Gastroesophageal sphincter (tissue), 4 donors: ENCODE data around the gene VPS25. TPM values are rescaled to one million over a fixed set of nuclear protein-coding genes. Genes with fewer than 3 reads are reported as not detected.

Experiments used
- ATAC-seq: fragments of 150-250 bp; one replicate; pipeline ENCODE4 v1.9.1; 2016; ENCODE audit warnings: mild to moderate bottlenecking, moderate library complexity
- H3K27ac ChIP-seq, 4 donors: fragments of 200-600 bp; sonication (generic) in 3 of 4; 1 replicate in 3 of 4; 2 replicates in 1 of 4; pipeline ENCODE4 v1.5.1; 2016 to 2019
- H3K27me3 ChIP-seq: fragments of 200-600 bp; sonication (generic); one replicate; pipeline ENCODE4 v1.5.1; 2019
- H3K36me3 ChIP-seq, 2 donors: fragments of 200-600 bp; sonication (generic); one replicate each; pipeline ENCODE4 v1.5.1; 2019; ENCODE audit warnings: control low read depth in 1 of 2
- H3K4me1 ChIP-seq, 3 donors: fragments of 200-600 bp; sonication (generic); 1 replicate in 2 of 3; 2 replicates in 1 of 3; pipeline ENCODE4 v1.5.1; 2016 to 2019; ENCODE audit warnings: control low read depth in 2 of 3
- H3K4me3 ChIP-seq, 2 donors: fragments of 200-600 bp; sonication (generic); one replicate each; pipeline ENCODE4 v1.5.1; 2019; ENCODE audit warnings: mild to moderate bottlenecking in 1 of 2, moderate library complexity in 1 of 2
- H3K9me3 ChIP-seq, 3 donors: fragments of 200-600 bp; sonication (generic); one replicate each; pipeline ENCODE4 v1.5.1; 2017 to 2019; ENCODE audit warnings: control low read depth in 2 of 3
- CTCF ChIP-seq, 4 experiments: fragments of 200-600 bp in 2 of 4; fragments of 450-650 bp in 2 of 4; sonication (generic) in 1 of 4; IDR thresholded peaks; one replicate each; pipeline ENCODE4 v1.5.1; 2017 to 2019; ENCODE audit warnings: antibody characterized with exemption in 4 of 4, mild to moderate bottlenecking in 2 of 4, moderate library complexity in 2 of 4
- EP300 ChIP-seq: sonication (generic); formaldehyde crosslinking; IDR thresholded peaks from one replicate; pipeline ENCODE4 v1.6.1; 2017; ENCODE audit warnings: antibody characterized with exemption, mild to moderate bottlenecking
- POLR2A ChIP-seq, 2 donors: fragments of 450-650 bp; IDR thresholded peaks; one replicate each; pipeline ENCODE4 v1.6.1; 2017; ENCODE audit warnings: antibody characterized with exemption in 2 of 2, mild to moderate bottlenecking in 2 of 2, moderate library complexity in 1 of 2
- POLR2AphosphoS5 ChIP-seq: sonication (generic); formaldehyde crosslinking; IDR thresholded peaks from one replicate; pipeline ENCODE4 v1.6.1; 2017; ENCODE audit warnings: antibody characterized with exemption
- WGBS, 2 donors: methylation state at CpG; one replicate each; pipeline ENCODE4 v1.1.5; 2018; ENCODE audit warnings: low coverage in 1 of 2; 5-methylcytosine and 5-hydroxymethylcytosine counted together
- total RNA-seq, 4 donors: library from RNA; depleted of rRNA; stranded (reverse); fragments of >200 nt; gene quantifications; one replicate each; pipeline ENCODE4 v1.1.0, GENCODE V29; 2016

Gene VPS25
- total RNA-seq, 4 donors from 2014 or later = 43.1 to 64.0 (median 44.8) TPM

GRCh38 chr17:42798383-42799380 lies 25.4 kb downstream of the VPS25 start, which contains the start of the genes CNTD1 and COA3:
CNTD1 (plus strand) TSS chr17:42798861; CDS start chr17:42799068, 207 bp downstream.
COA3 (minus strand) TSS chr17:42798704; CDS start chr17:42798681, 23 bp downstream.
- Histone ChIP-seq H3K4me3 (peak within 1 kb of the TSS; percentile 64 to 80), H3K36me3 (peaks cover 0 to 30% of the 10 kb centered on the region in 2 donors), H3K27me3 (no peaks in the 10 kb centered on the region), H3K4me1 (peaks cover 5 to 38% (median 11%) of the 10 kb centered on the region in 3 donors), H3K27ac (peak within 1 kb of the TSS; percentile 11 to 84 (median 78)), H3K9me3 (no peaks in the 10 kb centered on the region)
- peak in 2 of 4 experiments; percentile 28 for TF ChIP-seq CTCF (IDR thresholded peaks at IDR 0.05)
- TF ChIP-seq EP300 = no peak
- peak in 1 of 2 donors; percentile 8 for TF ChIP-seq POLR2A (IDR thresholded peaks at IDR 0.05)
- no peak for TF ChIP-seq POLR2AphosphoS5
- WGBS, 2 donors = 37 to 47% methylated on average over 3 to 22 of the region's 66 CpGs
- ATAC-seq = peak; percentile 98

DNA sequence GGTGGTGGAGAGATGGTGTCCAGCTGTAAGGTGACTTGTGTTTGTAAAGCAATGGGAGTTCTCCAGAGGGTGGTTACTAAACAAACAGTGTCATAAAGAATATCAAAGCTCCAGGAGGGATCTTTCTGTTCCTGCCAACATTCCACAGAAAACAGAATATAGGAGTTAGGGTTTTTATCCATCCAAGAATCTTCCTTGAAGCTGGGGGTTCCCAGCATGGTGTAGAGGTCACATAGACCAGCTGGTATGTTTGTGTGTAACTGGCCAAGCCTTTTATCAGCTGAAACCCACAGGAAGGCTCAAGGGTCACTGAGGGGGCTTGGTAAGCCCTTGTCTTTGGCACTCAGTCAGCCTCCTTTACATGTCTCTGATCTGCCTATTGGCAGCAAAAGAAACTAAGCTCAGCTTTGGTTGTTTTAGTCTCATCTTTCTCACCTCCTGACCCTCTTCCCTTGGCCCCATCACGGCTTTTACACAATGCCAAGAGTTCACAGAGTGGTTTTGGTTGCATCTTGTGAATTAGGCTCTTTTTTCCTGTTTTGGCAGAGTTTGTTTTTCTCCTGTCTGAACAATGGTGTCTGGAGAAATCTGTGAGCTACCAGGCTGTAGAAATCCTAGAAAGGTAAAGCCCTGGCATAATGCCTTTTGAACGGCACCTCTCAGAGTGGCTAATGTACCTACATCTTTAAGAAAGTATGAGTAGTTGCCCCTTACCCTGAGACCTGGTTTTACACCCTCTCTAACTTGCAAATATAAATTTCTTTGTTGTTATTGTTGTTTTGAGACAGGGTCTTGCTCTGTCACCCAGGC lies 30.0 kb downstream of the VPS25 start:
- Histone ChIP-seq H3K27me3 (no peaks in the 10 kb centered on the region), H3K27ac (peak overlapping the region in 2 of 4 donors; percentile 67 to 78), H3K9me3 (no peaks in the 10 kb centered on the region), H3K36me3 (no peaks in the 10 kb centered on the region), H3K4me1 (peaks cover 0 to 44% (median 3%) of the 10 kb centered on the region in 3 donors), H3K4me3 (no peak overlapping the region)
- WGBS, 2 donors = 33 to 44% methylated on average over 2 of the region's 2 CpGs
- no peak for ATAC-seq
- TF ChIP-seq EP300 (no peak), CTCF (IDR thresholded peaks at IDR 0.05) (no peak), POLR2AphosphoS5 (no peak), POLR2A (IDR thresholded peaks at IDR 0.05) (no peak)

GRCh38 chr17:42804918-42805367 lies 31.7 kb downstream of the VPS25 start:
- H3K27me3 ChIP-seq = no peaks in the 10 kb centered on the region
- no peak for TF ChIP-seq EP300
- TF ChIP-seq CTCF (IDR thresholded peaks at IDR 0.05) = no peak
- TF ChIP-seq POLR2A (IDR thresholded peaks at IDR 0.05) = no peak
- TF ChIP-seq POLR2AphosphoS5 = no peak
- peaks cover 4 to 54% (median 4%) of the 10 kb centered on the region in 3 donors for H3K4me1 ChIP-seq
- H3K4me3 ChIP-seq = no peak overlapping the region
- peak overlapping the region; percentile 45 to 78 (median 70) for H3K27ac ChIP-seq
- no peaks in the 10 kb centered on the region for H3K9me3 ChIP-seq
- H3K36me3 ChIP-seq = no peaks in the 10 kb centered on the region
- no peak for ATAC-seq
- 0 to 33% methylated on average over 1 of the region's 1 CpG for WGBS, 2 donors

DNA sequence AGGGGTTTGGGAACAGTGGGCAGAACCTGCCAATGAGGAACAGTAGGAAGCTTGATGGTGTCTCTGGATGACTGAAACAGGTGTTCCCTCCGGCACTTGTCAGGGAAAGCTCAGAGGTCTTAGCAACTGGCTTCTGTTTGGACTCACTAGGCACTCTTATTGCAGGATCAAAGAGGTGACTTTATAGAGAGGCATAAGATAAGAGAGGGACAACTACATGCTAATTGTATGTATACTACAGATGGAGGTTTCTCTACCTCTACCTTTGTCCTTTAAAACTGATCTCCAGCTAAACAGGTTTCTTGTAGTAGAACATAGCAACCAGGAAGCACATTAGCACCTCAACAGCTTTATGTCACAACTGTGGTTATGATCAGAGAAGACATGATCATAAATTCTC lies 33.0 kb downstream of the VPS25 start:
- no CpG with 5 or more reads among the region's 1 CpG for WGBS, 2 donors
- Histone ChIP-seq H3K27ac (peak overlapping the region in 3 of 4 donors; percentile 45 to 78 (median 67)), H3K4me1 (peaks cover 4 to 58% (median 4%) of the 10 kb centered on the region in 3 donors), H3K36me3 (peaks cover 0 to 11% of the 10 kb centered on the region in 2 donors), H3K27me3 (no peaks in the 10 kb centered on the region), H3K4me3 (no peak overlapping the region), H3K9me3 (no peaks in the 10 kb centered on the region)
- no peak for ATAC-seq
- TF ChIP-seq CTCF (IDR thresholded peaks at IDR 0.05) = no peak
- no peak for TF ChIP-seq POLR2AphosphoS5
- TF ChIP-seq POLR2A (IDR thresholded peaks at IDR 0.05) = no peak
- no peak for TF ChIP-seq EP300
